HepG2 (cell line): ENCODE measurements around the gene RFX7. TPM values are rescaled to one million over a fixed set of nuclear protein-coding genes. Genes with fewer than 3 reads are reported as not detected.

Experiments
- ATAC-seq: fragments of 200-7000 bp; cut with Tn5 transposase; 3 replicates; pipeline ENCODE4 v1.9.1; 2020; ENCODE audit warnings: mild to moderate bottlenecking, moderate library complexity
- BruUV-seq: library from RNA; stranded (reverse); fragments of 400-500 nt; replicated peaks from 2 replicates; lab custom pipeline; 2021; lab: Mats Ljungman, UMichigan
- CTCF ChIA-PET: fragments of 300-600 bp; formaldehyde crosslinking; extraction: SDS; loops from one replicate; lab custom pipeline; 2021; ENCODE audit warnings: low total read pairs, inconsistent platforms, low intra/inter-chr PET ratio; lab: Yijun Ruan, JAX
- POLR2A ChIA-PET: fragments of 350-600 bp; sonication (Branson Sonifier 250); formaldehyde crosslinking; loops from one replicate; lab custom pipeline; 2020; ENCODE audit warnings: antibody characterized with exemption, inconsistent platforms; lab: Yijun Ruan, JAX
- DNase-seq: peaks from one replicate; pipeline ENCODE4 v3.0.0-alpha.2; 2015; ENCODE audit warnings: low spot score
- FAIRE-seq: peaks from 3 replicates; lab custom pipeline; 2011; peaks lifted over from hg19 to GRCh38; lab: Jason Lieb, UNC
- H2AFZ ChIP-seq: one replicate; pipeline ENCODE4 v1.6.1; 2011; ENCODE audit warnings: low read length, inconsistent platforms
- H3K27ac ChIP-seq: fragments of 300-600 bp; 3 replicates; pipeline ENCODE4 v1.8.0; 2011; ENCODE audit warnings: mixed run types, mild to moderate bottlenecking, mixed read lengths, low read length, inconsistent platforms; ENCODE audit not compliant: insufficient read depth; ENCODE audit errors: extremely low read length
- H3K27me3 ChIP-seq, 2 experiments: fragments of 200-600 bp in 1 of 2; 2 replicates in 1 of 2; 3 replicates in 1 of 2; pipeline versions ENCODE4 v1.6.0 to v1.8.0; 2011; ENCODE audit warnings: low read length in 2 of 2, mild to moderate bottlenecking in 2 of 2, moderate library complexity in 2 of 2, inconsistent platforms in 1 of 2; ENCODE audit not compliant: insufficient read depth in 2 of 2, control insufficient read depth in 1 of 2
- H3K36me3 ChIP-seq, 2 experiments: fragments of 200-600 bp in 1 of 2; replicated peaks in 1 of 2; 2 replicates in 1 of 2; 3 replicates in 1 of 2; pipeline versions ENCODE4 v1.5.1 to v1.8.0; 2011; ENCODE audit warnings: low read length in 2 of 2, inconsistent platforms in 1 of 2; ENCODE audit not compliant: insufficient read depth in 2 of 2, control insufficient read depth in 1 of 2
- H3K4me1 ChIP-seq: 2 replicates; pipeline ENCODE4 v1.5.1; 2012; ENCODE audit warnings: low read length, inconsistent platforms; ENCODE audit not compliant: insufficient read depth
- H3K4me2 ChIP-seq: 2 replicates; pipeline ENCODE4 v1.6.0; 2011; ENCODE audit warnings: low read depth, low read length, inconsistent platforms
- H3K4me3 ChIP-seq, 3 experiments: fragments of 200-600 bp in 1 of 3; sonication (generic), shearing (Covaris generic) in 1 of 3; replicated peaks in 1 of 3; 2 replicates each; pipeline ENCODE4 v1.5.1; 2011 to 2016; ENCODE audit warnings: low read length in 3 of 3, inconsistent platforms in 2 of 3, low read depth in 2 of 3, mild to moderate bottlenecking in 2 of 3, control low read depth in 1 of 3, mixed read lengths in 1 of 3; ENCODE audit not compliant: insufficient read depth in 1 of 3
- H3K79me2 ChIP-seq: one replicate; pipeline ENCODE4 v1.6.1; 2011; ENCODE audit warnings: low read length, inconsistent platforms; ENCODE audit not compliant: insufficient read depth
- H3K9ac ChIP-seq: 2 replicates; pipeline ENCODE4 v1.6.0; 2011; ENCODE audit warnings: mild to moderate bottlenecking, low read depth, low read length, inconsistent platforms; ENCODE audit not compliant: insufficient read depth
- H3K9me3 ChIP-seq: 2 replicates; pipeline ENCODE4 v1.5.1; 2012; ENCODE audit warnings: mild to moderate bottlenecking, low read length
- H4K20me1 ChIP-seq: 2 replicates; pipeline ENCODE4 v1.6.0; 2011; ENCODE audit warnings: inconsistent platforms, mild to moderate bottlenecking, low read length, moderate library complexity; ENCODE audit not compliant: insufficient read depth
- HNF4A ChIP-seq: sonication (generic); formaldehyde crosslinking; IDR thresholded peaks from 2 replicates; pipeline ENCODE4 v1.4.0; 2020; ENCODE audit warnings: missing genetic modification reagents
- ISL2 ChIP-seq: sonication (generic); formaldehyde crosslinking; IDR thresholded peaks from 2 replicates; pipeline ENCODE4 v1.5.0; 2020; ENCODE audit warnings: missing genetic modification reagents
- KLF16 ChIP-seq, 2 experiments: sonication (generic) in 1 of 2; formaldehyde crosslinking in 1 of 2; IDR thresholded peaks; 2 replicates each; pipeline versions ENCODE4 v1.6.1 to v1.8.0; 2016 to 2023; ENCODE audit warnings: missing genetic modification reagents in 2 of 2, missing compliant biosample characterization in 1 of 2
- WGBS: methylation state at CpG from one replicate; pipeline ENCODE4 v1.1.6; 2017; ENCODE audit warnings: low lambda C conversion rate; 5-methylcytosine and 5-hydroxymethylcytosine counted together
- in situ Hi-C: cut with HindIII; loops from 2 replicates; pipeline ENCODE4 v1.10.0; 2017; ENCODE audit warnings: low pct_unique_long_range_greater_than_20kb; ENCODE audit not compliant: extremely low pct_ligation_motif_present
- intact Hi-C: fragments of 100-400 bp; cut with micrococcal nuclease; formaldehyde crosslinking; loops from one replicate; pipeline ENCODE4 v1.10.0; 2022; ENCODE audit not compliant: unreplicated experiment
- polyA plus RNA-seq, 8 experiments: library from polyadenylated mRNA; depleted of rRNA in 3 of 8; stranded (reverse) in 7 of 8; unstranded in 1 of 8; fragments of >200 nt; fragmentation: Illumina TruSeq in 4 of 8; extraction: Trizol in 4 of 8; gene quantifications; 2 replicates each; pipeline versions ENCODE4 v1.2.1 to v1.2.3, GENCODE V29; 2011 to 2016; ENCODE audit warnings: low read depth in 4 of 8, missing spikeins in 1 of 8, mixed read lengths in 1 of 8; ENCODE audit not compliant: insufficient read depth in 1 of 8
- total RNA-seq, 5 experiments: library from RNA; depleted of rRNA; stranded (reverse); fragments of >200 nt; fragmentation: Illumina TruSeq; extraction: Trizol; gene quantifications; 2 replicates each; pipeline ENCODE4 v1.2.3, GENCODE V29; 2016; ENCODE audit warnings: low read depth in 1 of 5
- TF ChIP-seq, protein P1 (sequence below): sonication (generic); formaldehyde crosslinking; IDR thresholded peaks from 2 replicates; pipeline ENCODE4 v1.4.0; 2020; ENCODE audit warnings: missing genetic modification reagents
- TF ChIP-seq, protein P2 (sequence below): sonication (generic); formaldehyde crosslinking; IDR thresholded peaks from 2 replicates; pipeline ENCODE4 v1.5.0; 2020; ENCODE audit warnings: missing genetic modification reagents
- TF ChIP-seq, protein P3 (sequence below): IDR thresholded peaks from 2 replicates; pipeline ENCODE4 v1.6.1; 2016; ENCODE audit warnings: low read depth

The RFX7 gene
- total and polyA plus RNA-seq, 2 of the 13 experiments (the other 11 are each of a cell fraction or from before 2014, with no cell fraction given): 8.5 to 10.4 TPM

DNA sequence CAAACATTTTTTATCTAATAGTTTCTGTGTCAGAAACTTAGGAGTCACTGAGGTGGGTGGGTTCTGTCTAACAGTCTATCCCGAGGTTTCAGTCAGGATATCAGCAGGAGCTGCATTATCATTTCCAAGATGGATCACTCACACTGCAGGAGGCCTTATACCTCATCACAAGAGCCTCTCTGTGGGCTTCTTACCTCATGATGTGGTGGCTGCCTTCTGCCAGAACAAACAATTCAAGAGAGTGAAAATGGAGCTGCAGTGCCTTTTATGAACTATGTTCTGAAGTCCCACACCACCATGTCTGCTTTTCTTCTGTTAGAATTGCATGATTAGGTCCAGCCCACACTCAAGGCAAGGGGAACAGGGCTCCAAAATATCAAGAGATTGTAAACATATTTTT, 27.9 kb downstream of the RFX7 start (continued):
- TF ChIP-seq, protein P1, sequence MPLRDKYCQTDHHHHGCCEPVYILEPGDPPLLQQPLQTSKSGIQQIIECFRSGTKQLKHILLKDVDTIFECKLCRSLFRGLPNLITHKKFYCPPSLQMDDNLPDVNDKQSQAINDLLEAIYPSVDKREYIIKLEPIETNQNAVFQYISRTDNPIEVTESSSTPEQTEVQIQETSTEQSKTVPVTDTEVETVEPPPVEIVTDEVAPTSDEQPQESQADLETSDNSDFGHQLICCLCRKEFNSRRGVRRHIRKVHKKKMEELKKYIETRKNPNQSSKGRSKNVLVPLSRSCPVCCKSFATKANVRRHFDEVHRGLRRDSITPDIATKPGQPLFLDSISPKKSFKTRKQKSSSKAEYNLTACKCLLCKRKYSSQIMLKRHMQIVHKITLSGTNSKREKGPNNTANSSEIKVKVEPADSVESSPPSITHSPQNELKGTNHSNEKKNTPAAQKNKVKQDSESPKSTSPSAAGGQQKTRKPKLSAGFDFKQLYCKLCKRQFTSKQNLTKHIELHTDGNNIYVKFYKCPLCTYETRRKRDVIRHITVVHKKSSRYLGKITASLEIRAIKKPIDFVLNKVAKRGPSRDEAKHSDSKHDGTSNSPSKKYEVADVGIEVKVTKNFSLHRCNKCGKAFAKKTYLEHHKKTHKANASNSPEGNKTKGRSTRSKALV (CRISPR knock-in tag): no peak
- TF ChIP-seq ISL2 (CRISPR knock-in tag) (no peak), KLF16 (CRISPR knock-in tag; IDR thresholded peaks at IDR 0.05) (no peak)

DNA sequence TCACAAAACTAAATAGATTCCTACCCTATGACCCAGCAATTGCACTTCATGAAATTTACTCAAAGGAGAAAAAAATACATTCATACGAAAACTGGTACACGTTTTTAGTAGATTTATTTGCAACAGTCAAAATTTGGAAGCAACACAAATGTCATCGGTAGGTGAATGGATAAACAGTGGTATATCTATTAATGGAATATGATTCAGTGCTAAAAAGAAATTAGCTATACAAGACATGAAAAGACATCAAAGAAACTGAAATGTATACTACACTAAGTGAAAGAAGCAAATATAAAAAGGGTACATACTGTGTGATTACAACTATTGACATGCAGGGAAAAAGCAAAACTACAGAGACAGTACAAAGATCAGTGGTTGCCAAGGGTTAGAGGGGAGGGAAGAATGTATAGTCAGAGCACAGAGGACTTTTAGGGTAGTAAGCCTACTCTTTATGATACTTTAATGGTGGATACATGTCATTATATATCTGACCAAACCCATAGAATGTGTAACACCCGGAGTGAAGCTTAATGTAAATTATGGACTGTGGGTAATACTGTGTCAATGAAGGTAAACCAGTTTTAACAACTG, 31.6 kb downstream of the RFX7 start:
- WGBS: 92% methylated on average over 4 of the region's 4 CpGs
- ATAC-seq (peak; percentile 62), FAIRE-seq (no peak), DNase-seq (peak; percentile 28)
- H3K9me3 ChIP-seq: no peaks in the 10 kb centered on the region
- ChIA-PET CTCF (no interaction called here), POLR2A (no interaction called here)
- H3K79me2 ChIP-seq: peaks cover 65% of the 10 kb centered on the region
- no peaks in the 10 kb centered on the region; the same call in 1 of the 2 replicates for H4K20me1 ChIP-seq
- H3K27me3 ChIP-seq: no peaks in the 10 kb centered on the region
- H3K4me2 ChIP-seq: no peak overlapping the region
- H3K36me3 ChIP-seq: peaks cover 2 to 4% of the 10 kb centered on the region in 2 experiments; a peak in 2 of 5 replicates
- no peak overlapping the region for H3K27ac ChIP-seq
- H3K9ac ChIP-seq: no peak overlapping the region
- intact Hi-C loops (no loop called here), in situ Hi-C loops (no loop called here)
- H3K4me1 ChIP-seq: peaks cover 22% of the 10 kb centered on the region
- H2AFZ ChIP-seq: no peak overlapping the region
- no peak overlapping the region for H3K4me3 ChIP-seq
- TF ChIP-seq, protein P2, sequence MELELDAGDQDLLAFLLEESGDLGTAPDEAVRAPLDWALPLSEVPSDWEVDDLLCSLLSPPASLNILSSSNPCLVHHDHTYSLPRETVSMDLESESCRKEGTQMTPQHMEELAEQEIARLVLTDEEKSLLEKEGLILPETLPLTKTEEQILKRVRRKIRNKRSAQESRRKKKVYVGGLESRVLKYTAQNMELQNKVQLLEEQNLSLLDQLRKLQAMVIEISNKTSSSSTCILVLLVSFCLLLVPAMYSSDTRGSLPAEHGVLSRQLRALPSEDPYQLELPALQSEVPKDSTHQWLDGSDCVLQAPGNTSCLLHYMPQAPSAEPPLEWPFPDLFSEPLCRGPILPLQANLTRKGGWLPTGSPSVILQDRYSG: no peak
- peak; percentile 32; the same call in 1 of the 2 replicates for TF ChIP-seq HNF4A (CRISPR knock-in tag)
- TF ChIP-seq, protein P3, sequence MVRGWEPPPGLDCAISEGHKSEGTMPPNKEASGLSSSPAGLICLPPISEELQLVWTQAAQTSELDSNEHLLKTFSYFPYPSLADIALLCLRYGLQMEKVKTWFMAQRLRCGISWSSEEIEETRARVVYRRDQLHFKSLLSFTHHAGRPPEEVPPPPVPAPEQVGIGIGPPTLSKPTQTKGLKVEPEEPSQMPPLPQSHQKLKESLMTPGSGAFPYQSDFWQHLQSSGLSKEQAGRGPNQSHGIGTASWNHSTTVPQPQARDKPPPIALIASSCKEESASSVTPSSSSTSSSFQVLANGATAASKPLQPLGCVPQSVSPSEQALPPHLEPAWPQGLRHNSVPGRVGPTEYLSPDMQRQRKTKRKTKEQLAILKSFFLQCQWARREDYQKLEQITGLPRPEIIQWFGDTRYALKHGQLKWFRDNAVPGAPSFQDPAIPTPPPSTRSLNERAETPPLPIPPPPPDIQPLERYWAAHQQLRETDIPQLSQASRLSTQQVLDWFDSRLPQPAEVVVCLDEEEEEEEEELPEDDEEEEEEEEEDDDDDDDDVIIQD (CRISPR knock-in tag): peak; percentile 44; the same call in 1 of the 2 replicates
- TF ChIP-seq, all 625 proteins: peak for 2
- BruUV-seq: no TSS peak
